HG02763 (cell line): Measurements from ENCODE around the gene PILRA.
"Not testable (repeated sequence)": the region's sequence is repeated elsewhere in the genome, so short reads cannot be mapped to it uniquely, and the experiment has no call there.

Experiments used
- ATAC-seq: cut with Tn5 transposase; IDR thresholded peaks from one replicate; pipeline ENCODE4 v1.9.1; 2021; ENCODE audit warnings: mild to moderate bottlenecking, moderate library complexity; ENCODE audit not compliant: unreplicated experiment

PILRA gene

GRCh38 chr7:100373261-100373831, at the start of gene PILRA:
PILRA (plus strand) TSS chr7:100373487; CDS start chr7:100373657, 170 bp downstream.
- ATAC-seq: no peak

- ATAC-seq: not testable (repeated sequence)
Observed at GRCh38 chr7:100324194-100324593, 49.1 kb upstream of the PILRA start.

GRCh38 chr7:100325671-100326070, 47.6 kb upstream of the PILRA start:
- not testable (repeated sequence) for ATAC-seq

GRCh38 chr7:100326914-100327313, 46.4 kb upstream of the PILRA start:
- not testable (repeated sequence) for ATAC-seq

- peak; percentile 94 for ATAC-seq
Observed at GRCh38 chr7:100335566-100336466, 37.5 kb upstream of the PILRA start.

- ATAC-seq: not testable (repeated sequence)
Observed at GRCh38 chr7:100338083-100338696, 35.1 kb upstream of the PILRA start.

GRCh38 chr7:100341286-100341685, 32.0 kb upstream of the PILRA start:
- not testable (repeated sequence) for ATAC-seq

- ATAC-seq: no peak
Observed at GRCh38 chr7:100342765-100343164, 30.5 kb upstream of the PILRA start.

- ATAC-seq: not testable (repeated sequence)
Observed at GRCh38 chr7:100344124-100344559, 29.1 kb upstream of the PILRA start.

- peak; percentile 69 for ATAC-seq
Observed at GRCh38 chr7:100344560-100345287, 28.6 kb upstream of the PILRA start.

GRCh38 chr7:100345288-100345672, 28.0 kb upstream of the PILRA start:
- peak; percentile 29 for ATAC-seq

GRCh38 chr7:100346921-100347320, 26.4 kb upstream of the PILRA start:
- no peak for ATAC-seq

- no peak for ATAC-seq
Observed at GRCh38 chr7:100348805-100349204, 24.5 kb upstream of the PILRA start.

GRCh38 chr7:100349757-100350156, 23.5 kb upstream of the PILRA start:
- no peak for ATAC-seq

- ATAC-seq: no peak
Observed at GRCh38 chr7:100351657-100352058, 21.6 kb upstream of the PILRA start.

GRCh38 chr7:100352230-100352781, 21.0 kb upstream of the PILRA start:
- ATAC-seq: not testable (repeated sequence)

GRCh38 chr7:100352984-100353684, 20.2 kb upstream of the PILRA start:
- ATAC-seq: no peak

- ATAC-seq: no peak
Observed at GRCh38 chr7:100353685-100354330, 19.5 kb upstream of the PILRA start.

GRCh38 chr7:100356416-100357068, 16.7 kb upstream of the PILRA start:
- no peak for ATAC-seq
